Measurements from ENCODE around the gene MXD3. TPM values are rescaled to one million over a fixed set of nuclear protein-coding genes. Genes with fewer than 3 reads are reported as not detected.

Gene MXD3
- total and polyA plus RNA-seq, 2 donors (not counting 1 experiment from before 2014, with no cell fraction given), result 1.8 to 6.6 TPM

DNA sequence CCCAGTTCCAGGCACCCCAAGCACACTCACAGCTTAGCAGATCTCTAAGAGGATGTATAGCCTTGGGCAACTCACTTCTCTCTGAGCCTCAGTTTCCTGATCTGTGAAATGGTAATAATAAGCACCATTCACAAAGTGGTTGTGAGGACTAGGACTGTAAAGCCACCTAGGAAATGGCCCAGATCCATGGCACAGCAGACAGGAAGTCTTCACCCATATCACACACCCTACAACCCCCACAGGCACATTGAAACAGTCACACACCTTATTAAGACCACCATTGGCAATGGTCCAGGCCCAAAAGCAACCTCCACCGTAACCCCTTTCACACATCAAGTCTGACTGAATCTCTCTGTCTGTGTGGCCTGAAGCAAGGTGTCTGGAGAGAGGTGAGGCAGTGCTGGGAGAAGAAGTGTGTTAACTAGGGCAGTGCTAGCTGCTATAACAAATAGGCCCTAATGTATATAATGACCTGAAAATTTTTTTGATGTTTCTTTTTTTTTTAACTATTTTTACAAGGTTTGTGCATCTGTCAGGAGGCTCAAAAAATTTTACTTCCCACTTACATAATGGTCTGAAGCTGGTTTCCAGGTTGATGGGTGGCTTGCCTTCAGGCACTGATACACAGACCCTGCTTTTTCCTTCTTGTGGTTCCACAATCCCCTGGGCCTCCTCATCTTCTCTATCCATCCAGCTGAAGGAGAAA lies 43.6 kb upstream of the MXD3 start:
- peaks cover 11% of the 10 kb centered on the region for H3K27me3 ChIP-seq (ENCODE audit: control insufficient read depth, insufficient read depth, low read length)
- no peaks in the 10 kb centered on the region for H4K20me1 ChIP-seq (ENCODE audit: control insufficient read depth, extremely low read depth, insufficient read depth, low read length)
- no peak overlapping the region for H3K27ac ChIP-seq (ENCODE audit: insufficient read depth, low read length)
- H3K36me3 ChIP-seq (ENCODE audit: control insufficient read depth, insufficient read depth, low read length), result no peaks in the 10 kb centered on the region
- no peak for TF ChIP-seq EZH2 (IDR thresholded peaks at IDR 0.05; ENCODE audit: low read length, missing control alignments)
- TF ChIP-seq, protein P1, sequence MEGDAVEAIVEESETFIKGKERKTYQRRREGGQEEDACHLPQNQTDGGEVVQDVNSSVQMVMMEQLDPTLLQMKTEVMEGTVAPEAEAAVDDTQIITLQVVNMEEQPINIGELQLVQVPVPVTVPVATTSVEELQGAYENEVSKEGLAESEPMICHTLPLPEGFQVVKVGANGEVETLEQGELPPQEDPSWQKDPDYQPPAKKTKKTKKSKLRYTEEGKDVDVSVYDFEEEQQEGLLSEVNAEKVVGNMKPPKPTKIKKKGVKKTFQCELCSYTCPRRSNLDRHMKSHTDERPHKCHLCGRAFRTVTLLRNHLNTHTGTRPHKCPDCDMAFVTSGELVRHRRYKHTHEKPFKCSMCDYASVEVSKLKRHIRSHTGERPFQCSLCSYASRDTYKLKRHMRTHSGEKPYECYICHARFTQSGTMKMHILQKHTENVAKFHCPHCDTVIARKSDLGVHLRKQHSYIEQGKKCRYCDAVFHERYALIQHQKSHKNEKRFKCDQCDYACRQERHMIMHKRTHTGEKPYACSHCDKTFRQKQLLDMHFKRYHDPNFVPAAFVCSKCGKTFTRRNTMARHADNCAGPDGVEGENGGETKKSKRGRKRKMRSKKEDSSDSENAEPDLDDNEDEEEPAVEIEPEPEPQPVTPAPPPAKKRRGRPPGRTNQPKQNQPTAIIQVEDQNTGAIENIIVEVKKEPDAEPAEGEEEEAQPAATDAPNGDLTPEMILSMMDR (conservative IDR thresholded peaks at IDR 0.05 in 1 of 2, IDR thresholded peaks at IDR 0.05 in 1 of 2; ENCODE audit: low read depth in 1 of 2, low read length in 2 of 2), result no peak
- no peak for DNase-seq (ENCODE audit: low read depth in 2 of 2)
- no peak overlapping the region for H3K9ac ChIP-seq (ENCODE audit: insufficient read depth, low read length)
- H3K79me2 ChIP-seq (ENCODE audit: control insufficient read depth, insufficient read depth, low read length), result peaks cover 10% of the 10 kb centered on the region
- peaks cover 4% of the 10 kb centered on the region for H3K4me1 ChIP-seq (ENCODE audit: control insufficient read depth, extremely low read depth, insufficient read depth, low read length)
- no peaks in the 10 kb centered on the region for H3K9me3 ChIP-seq (ENCODE audit: control insufficient read depth, insufficient read depth, low read depth, low read length)
- H2AFZ ChIP-seq (ENCODE audit: low read length), result no peak overlapping the region
- H3K4me3 ChIP-seq (replicated peaks in 1 of 4; ENCODE audit: control extremely low read depth in 1 of 4, insufficient read depth in 1 of 4, low read depth in 3 of 4, low read length in 4 of 4), result no peak overlapping the region
- H3K4me2 ChIP-seq (ENCODE audit: extremely low read depth, insufficient read depth, low read length), result no peak overlapping the region

DNA sequence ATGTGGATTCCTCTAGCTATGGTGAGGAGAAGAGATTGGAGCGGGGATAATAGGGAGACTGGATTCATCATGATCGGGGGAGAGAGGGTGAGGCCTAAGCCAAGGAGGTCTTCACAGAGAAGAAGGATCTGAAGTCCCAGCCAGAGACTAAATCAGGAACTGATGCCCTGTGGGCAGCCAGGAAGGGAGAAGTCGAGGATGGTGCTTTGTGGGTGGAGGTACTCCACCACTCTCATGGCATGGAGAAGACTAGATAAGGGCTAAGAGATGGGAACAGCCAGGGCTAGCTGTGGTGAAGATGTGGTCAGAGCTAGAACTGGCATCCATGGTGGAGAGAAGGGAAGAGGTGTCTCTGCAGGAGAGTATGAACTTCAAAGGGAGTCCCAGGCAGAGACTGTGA lies 43.0 kb upstream of the MXD3 start:
- H3K9me3 ChIP-seq (ENCODE audit: control insufficient read depth, insufficient read depth, low read depth, low read length), result no peaks in the 10 kb centered on the region
- no peak overlapping the region for H3K4me2 ChIP-seq (ENCODE audit: extremely low read depth, insufficient read depth, low read length)
- no peaks in the 10 kb centered on the region for H4K20me1 ChIP-seq (ENCODE audit: control insufficient read depth, extremely low read depth, insufficient read depth, low read length)
- H3K4me3 ChIP-seq (replicated peaks in 1 of 4; ENCODE audit: control extremely low read depth in 1 of 4, insufficient read depth in 1 of 4, low read depth in 3 of 4, low read length in 4 of 4), result no peak overlapping the region
- no peak overlapping the region for H3K27ac ChIP-seq (ENCODE audit: insufficient read depth, low read length)
- H3K79me2 ChIP-seq (ENCODE audit: control insufficient read depth, insufficient read depth, low read length), result peaks cover 16% of the 10 kb centered on the region
- H3K9ac ChIP-seq (ENCODE audit: insufficient read depth, low read length), result no peak overlapping the region
- H2AFZ ChIP-seq (ENCODE audit: low read length), result no peak overlapping the region
- H3K36me3 ChIP-seq (ENCODE audit: control insufficient read depth, insufficient read depth, low read length), result peaks cover 2% of the 10 kb centered on the region
- peaks cover 7% of the 10 kb centered on the region for H3K27me3 ChIP-seq (ENCODE audit: control insufficient read depth, insufficient read depth, low read length)
- H3K4me1 ChIP-seq (ENCODE audit: control insufficient read depth, extremely low read depth, insufficient read depth, low read length), result peaks cover 9% of the 10 kb centered on the region
- TF ChIP-seq, protein P1 (conservative IDR thresholded peaks at IDR 0.05 in 1 of 2, IDR thresholded peaks at IDR 0.05 in 1 of 2; ENCODE audit: low read depth in 1 of 2, low read length in 2 of 2), result no peak
- TF ChIP-seq EZH2 (IDR thresholded peaks at IDR 0.05; ENCODE audit: low read length, missing control alignments), result no peak
- DNase-seq (ENCODE audit: low read depth in 2 of 2), result no peak

DNA sequence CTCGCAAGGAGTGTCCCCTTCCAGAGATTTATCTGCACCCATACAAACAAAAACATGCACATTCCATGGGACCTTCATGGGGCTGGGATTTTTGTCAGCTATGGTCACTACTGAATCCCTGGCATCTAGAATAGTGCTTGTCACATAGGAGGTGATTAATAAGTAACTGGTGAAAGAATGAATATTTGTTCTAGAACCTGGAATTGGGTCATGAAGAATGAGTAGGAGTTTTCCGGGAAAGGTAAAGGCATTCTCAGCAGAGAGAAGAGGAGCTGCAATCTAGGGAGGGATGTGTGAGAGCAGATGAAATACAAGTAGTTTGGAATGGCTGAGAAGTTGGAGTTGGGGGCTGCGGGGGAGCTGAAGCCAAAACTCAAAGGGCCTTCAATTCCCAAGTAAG lies 42.6 kb upstream of the MXD3 start:
- DNase-seq (ENCODE audit: low read depth in 2 of 2), result no peak
- Histone ChIP-seq H3K4me3 (replicated peaks in 1 of 4; ENCODE audit: control extremely low read depth in 1 of 4, insufficient read depth in 1 of 4, low read depth in 3 of 4, low read length in 4 of 4) (no peak overlapping the region), H4K20me1 (ENCODE audit: control insufficient read depth, extremely low read depth, insufficient read depth, low read length) (no peaks in the 10 kb centered on the region), H3K4me1 (ENCODE audit: control insufficient read depth, extremely low read depth, insufficient read depth, low read length) (peaks cover 9% of the 10 kb centered on the region), H3K9me3 (ENCODE audit: control insufficient read depth, insufficient read depth, low read depth, low read length) (no peaks in the 10 kb centered on the region), H3K27me3 (ENCODE audit: control insufficient read depth, insufficient read depth, low read length) (peaks cover 2% of the 10 kb centered on the region), H3K79me2 (ENCODE audit: control insufficient read depth, insufficient read depth, low read length) (peaks cover 21% of the 10 kb centered on the region), H3K9ac (ENCODE audit: insufficient read depth, low read length) (no peak overlapping the region), H3K27ac (ENCODE audit: insufficient read depth, low read length) (no peak overlapping the region), H3K36me3 (ENCODE audit: control insufficient read depth, insufficient read depth, low read length) (peaks cover 2% of the 10 kb centered on the region), H3K4me2 (ENCODE audit: extremely low read depth, insufficient read depth, low read length) (no peak overlapping the region), H2AFZ (ENCODE audit: low read length) (no peak overlapping the region)
- TF ChIP-seq, protein P1 (conservative IDR thresholded peaks at IDR 0.05 in 1 of 2, IDR thresholded peaks at IDR 0.05 in 1 of 2; ENCODE audit: low read depth in 1 of 2, low read length in 2 of 2), result no peak
- TF ChIP-seq EZH2 (IDR thresholded peaks at IDR 0.05; ENCODE audit: low read length, missing control alignments), result no peak
